H1 (cell line): ENCODE data around the gene HJURP. TPM values are rescaled to one million over a fixed set of nuclear protein-coding genes. Genes with fewer than 3 reads are reported as not detected.

Experiments used
- CTCF ChIA-PET: fragments of 300-600 bp; sonication (Branson Sonifier 250); formaldehyde crosslinking; loops from one replicate; lab custom pipeline; 2021; ENCODE audit not compliant: partially characterized antibody; lab: Charles Lee
- POLR2A ChIA-PET: fragments of 300-600 bp; sonication (Branson Sonifier 250); formaldehyde crosslinking; loops from one replicate; lab custom pipeline; 2021; ENCODE audit warnings: inconsistent platforms; ENCODE audit not compliant: partially characterized antibody; lab: Charles Lee
- DNase-seq, 2 experiments: peaks; one replicate each; pipeline versions ENCODE4 v3.0.0 to v3.0.0-alpha.2; 2010 to 2022; ENCODE audit warnings: low spot score in 2 of 2, low read depth in 1 of 2, mixed read lengths in 1 of 2
- FAIRE-seq: peaks from 2 replicates; lab custom pipeline; 2011; peaks lifted over from hg19 to GRCh38; lab: Jason Lieb, UNC
- H2AFZ ChIP-seq: 2 replicates; pipeline ENCODE4 v1.8.1; 2012; ENCODE audit warnings: low read length, inconsistent platforms
- H2AK5ac ChIP-seq: 2 replicates; pipeline ENCODE4 v1.6.1; 2013; ENCODE audit warnings: low read depth, low read length
- H2BK120ac ChIP-seq: replicated peaks from 2 replicates; pipeline ENCODE3; 2013; ENCODE audit warnings: low read depth, low read length, inconsistent platforms
- H2BK12ac ChIP-seq: 2 replicates; pipeline ENCODE4 v1.6.1; 2013; ENCODE audit warnings: low read depth, low read length
- H2BK15ac ChIP-seq: 2 replicates; pipeline ENCODE4 v1.6.1; 2013; ENCODE audit warnings: low read length
- H2BK20ac ChIP-seq: 2 replicates; pipeline ENCODE4 v1.6.1; 2013; ENCODE audit warnings: low read length
- H2BK5ac ChIP-seq: 2 replicates; pipeline ENCODE4 v1.6.1; 2013; ENCODE audit warnings: low read depth, low read length
- H3K14ac ChIP-seq: 2 replicates; pipeline ENCODE4 v1.6.1; 2013; ENCODE audit warnings: inconsistent platforms; ENCODE audit not compliant: insufficient read length
- H3K18ac ChIP-seq: 2 replicates; pipeline ENCODE4 v1.6.1; 2013; ENCODE audit warnings: low read length; ENCODE audit errors: extremely low read depth
- H3K23ac ChIP-seq: 2 replicates; pipeline ENCODE4 v1.6.1; 2013; ENCODE audit warnings: inconsistent platforms; ENCODE audit not compliant: insufficient read length
- H3K23me2 ChIP-seq: 2 replicates; pipeline ENCODE4 v1.6.1; 2013; ENCODE audit warnings: low read depth, low read length
- H3K27ac ChIP-seq: 2 replicates; pipeline ENCODE4 v1.6.1; 2011; ENCODE audit warnings: low read depth, low read length, inconsistent platforms
- H3K27me3 ChIP-seq, 4 experiments: replicated peaks in 1 of 4; 1 replicate in 1 of 4; 2 replicates in 3 of 4; pipeline versions ENCODE4 v1.6.1 to v1.8.1; 2011 to 2013; ENCODE audit warnings: low read length in 3 of 4, mild to moderate bottlenecking in 3 of 4, inconsistent platforms in 2 of 4, mixed read lengths in 2 of 4, moderate library complexity in 1 of 4; ENCODE audit not compliant: control insufficient read depth in 3 of 4, insufficient read depth in 3 of 4; ENCODE audit errors: extremely low read depth in 1 of 4
- H3K36me3 ChIP-seq, 4 experiments: 2 replicates each; pipeline versions ENCODE4 v1.6.1 to v1.8.1; 2011 to 2013; ENCODE audit warnings: mild to moderate bottlenecking in 4 of 4, low read length in 3 of 4, moderate library complexity in 2 of 4, control low read depth in 1 of 4, inconsistent platforms in 1 of 4; ENCODE audit not compliant: insufficient read depth in 4 of 4, control insufficient read depth in 2 of 4
- H3K4ac ChIP-seq: replicated peaks from 2 replicates; pipeline ENCODE3; 2013; ENCODE audit warnings: low read length, low read depth, mixed read lengths, inconsistent platforms; ENCODE audit not compliant: insufficient read length
- H3K4me1 ChIP-seq, 4 experiments: replicated peaks in 1 of 4; 1 replicate in 1 of 4; 2 replicates in 3 of 4; pipeline versions ENCODE4 v1.6.1 to v1.8.1; 2011 to 2013; ENCODE audit warnings: low read length in 3 of 4, inconsistent platforms in 2 of 4, mixed read lengths in 1 of 4; ENCODE audit not compliant: insufficient read depth in 4 of 4, control insufficient read depth in 3 of 4
- H3K4me2 ChIP-seq, 2 experiments: 2 replicates each; pipeline versions ENCODE4 v1.6.1 to v1.8.1; 2011 to 2013; ENCODE audit warnings: low read depth in 2 of 2, low read length in 2 of 2, control low read depth in 1 of 2, inconsistent platforms in 1 of 2, mild to moderate bottlenecking in 1 of 2; ENCODE audit not compliant: insufficient read depth in 1 of 2
- H3K4me3 ChIP-seq, 4 experiments: fragments of 200-600, 300-600 bp in 1 of 4; sonication (generic), shearing (Covaris generic), sonication (Bioruptor Twin) in 1 of 4; 2 replicates each; pipeline versions ENCODE4 v1.5.1 to v1.8.1; 2011 to 2016; ENCODE audit warnings: low read length in 4 of 4, low read depth in 3 of 4, control low read depth in 2 of 4, inconsistent platforms in 2 of 4, mild to moderate bottlenecking in 2 of 4, mixed read lengths in 1 of 4, moderate library complexity in 1 of 4; ENCODE audit not compliant: insufficient read depth in 2 of 4; ENCODE audit errors: extremely low read depth in 1 of 4
- H3K56ac ChIP-seq: replicated peaks from 2 replicates; pipeline ENCODE3; 2013; ENCODE audit warnings: low read depth, mild to moderate bottlenecking, mixed read lengths, low read length, inconsistent platforms; ENCODE audit not compliant: insufficient read length
- H3K79me1 ChIP-seq: 2 replicates; pipeline ENCODE4 v1.6.1; 2013; ENCODE audit warnings: low read depth, low read length, control low read depth
- H3K79me2 ChIP-seq, 2 experiments: 2 replicates each; pipeline versions ENCODE4 v1.6.1 to v1.8.1; 2012 to 2013; ENCODE audit warnings: low read length in 2 of 2, mild to moderate bottlenecking in 2 of 2, inconsistent platforms in 1 of 2; ENCODE audit not compliant: insufficient read depth in 2 of 2, control insufficient read depth in 1 of 2
- H3K9ac ChIP-seq, 4 experiments: replicated peaks in 1 of 4; 1 replicate in 1 of 4; 2 replicates in 3 of 4; pipeline versions ENCODE4 v1.6.1 to v1.8.1; 2011 to 2013; ENCODE audit warnings: low read depth in 3 of 4, low read length in 3 of 4, control low read depth in 2 of 4, mild to moderate bottlenecking in 2 of 4, moderate library complexity in 2 of 4, inconsistent platforms in 1 of 4; ENCODE audit errors: extremely low read depth in 1 of 4
- H3K9me3 ChIP-seq, 2 experiments: 2 replicates each; pipeline versions ENCODE4 v1.6.1 to v1.8.1; 2012 to 2013; ENCODE audit warnings: mild to moderate bottlenecking in 2 of 2, moderate library complexity in 2 of 2, control low read depth in 1 of 2, inconsistent platforms in 1 of 2, low read depth in 1 of 2, low read length in 1 of 2, mixed read lengths in 1 of 2; ENCODE audit not compliant: insufficient read depth in 2 of 2
- H4K20me1 ChIP-seq, 2 experiments: replicated peaks in 1 of 2; 2 replicates each; pipeline versions ENCODE3 to v1.8.1; 2011 to 2013; ENCODE audit warnings: inconsistent platforms in 2 of 2, low read length in 2 of 2, mild to moderate bottlenecking in 1 of 2; ENCODE audit not compliant: insufficient read depth in 2 of 2, control insufficient read depth in 1 of 2
- H4K5ac ChIP-seq: 2 replicates; pipeline ENCODE4 v1.6.1; 2013; ENCODE audit warnings: low read length, low read depth, mixed read lengths, inconsistent platforms; ENCODE audit not compliant: insufficient read length
- H4K8ac ChIP-seq: 2 replicates; pipeline ENCODE4 v1.8.0; 2013; ENCODE audit warnings: mild to moderate bottlenecking, moderate library complexity, low read length, inconsistent platforms; ENCODE audit not compliant: insufficient read depth; ENCODE audit errors: extremely low read depth
- H4K91ac ChIP-seq: replicated peaks from 2 replicates; pipeline ENCODE3; 2013; ENCODE audit warnings: low read length, mixed read lengths, inconsistent platforms; ENCODE audit not compliant: insufficient read length
- WGBS, 2 experiments: shearing (Covaris generic) in 1 of 2; methylation state at CpG; one replicate each; pipeline versions ENCODE4 v1.1.6 to v1.1.7; 2013 to 2015; ENCODE audit warnings: low lambda C conversion rate in 2 of 2, mixed read lengths in 2 of 2, inconsistent platforms in 1 of 2, low coverage in 1 of 2, missing lambda C conversion rate in 1 of 2; ENCODE audit not compliant: insufficient replicate concordance in 2 of 2, insufficient coverage in 1 of 2, insufficient read length in 1 of 2; ENCODE audit errors: extremely low coverage in 1 of 2, missing lambda C conversion rate in 1 of 2; 5-methylcytosine and 5-hydroxymethylcytosine counted together
- polyA plus RNA-seq, 7 experiments: library from polyadenylated mRNA; depleted of rRNA in 3 of 7; stranded (reverse) in 5 of 7; unstranded in 2 of 7; fragments of >200 nt in 5 of 7; fragments of 200-250 nt in 2 of 7; gene quantifications; 1 replicate in 5 of 7; 2 replicates in 1 of 7; 4 replicates in 1 of 7; pipeline versions ENCODE4 v1.2.1 to v1.2.3, GENCODE V29; 2011 to 2013; ENCODE audit warnings: missing spikeins in 2 of 7, mixed read lengths in 2 of 7
- total RNA-seq: library from RNA; stranded (reverse); fragmentation: NEBNext Ultra II Directional; extraction: Animal tissue kit (Norgen Biotek cat#: 25700); gene quantifications from 2 replicates; pipeline ENCODE4 v1.2.1, GENCODE V29; 2021

Gene HJURP
- total and polyA plus RNA-seq, 2 of the 8 experiments (the other 6 are each of a cell fraction or from before 2014, with no cell fraction given), result 49.3 to 60.5 TPM

DNA sequence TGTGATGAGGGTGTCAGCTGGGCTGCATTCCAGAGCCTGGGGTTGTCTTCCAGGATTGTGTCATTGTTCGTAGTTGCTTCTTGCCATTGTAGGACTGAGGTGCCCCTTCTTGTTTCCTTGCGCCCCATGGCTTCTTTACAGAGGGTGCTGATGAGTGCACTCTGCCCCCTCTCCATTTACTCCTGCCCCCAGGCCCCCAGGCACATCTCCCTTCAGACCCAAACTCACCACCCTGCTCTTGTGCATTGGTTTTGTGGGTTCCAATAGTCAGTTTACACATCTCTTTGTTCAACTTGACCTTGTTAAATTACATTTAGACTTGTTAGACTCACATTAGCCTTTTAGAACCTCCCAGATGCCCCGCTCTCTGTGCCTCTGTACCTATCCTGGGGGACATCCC lies 33.1 kb downstream of the HJURP start:
- Histone ChIP-seq H4K91ac (no peak overlapping the region), H3K4me2 (no peak overlapping the region), H3K14ac (no peak overlapping the region), H3K9ac (no peak overlapping the region), H4K8ac (no peak overlapping the region), H3K56ac (no peak overlapping the region), H2BK5ac (no peak overlapping the region), H3K36me3 (no peaks in the 10 kb centered on the region), H2BK12ac (no peak overlapping the region), H2AK5ac (no peak overlapping the region), H3K4me3 (no peak overlapping the region), H3K23ac (no peak overlapping the region), H3K4me1 (no peaks in the 10 kb centered on the region), H2BK20ac (no peak overlapping the region), H4K5ac (no peak overlapping the region), H2BK120ac (no peak overlapping the region), H3K27ac (no peak overlapping the region), H4K20me1 (no peaks in the 10 kb centered on the region), H3K79me1 (no peaks in the 10 kb centered on the region), H3K79me2 (no peaks in the 10 kb centered on the region), H3K9me3 (no peaks in the 10 kb centered on the region), H3K23me2 (no peaks in the 10 kb centered on the region), H3K18ac (no peak overlapping the region), H2BK15ac (no peak overlapping the region), H3K4ac (no peak overlapping the region), H2AFZ (no peak overlapping the region), H3K27me3 (no peaks in the 10 kb centered on the region)
- DNase-seq, result no peak
- WGBS, 2 experiments, result 80% methylated on average over 3 of the region's 3 CpGs; no CpG with 5 or more reads in 1 of the 2 experiments
- ChIA-PET POLR2A (no interaction called here), CTCF (interaction anchor here (0.7 to 2.0 kb wide), 5 partner anchors 11 to 518 kb away, joined by 3 to 6 read pairs (median 3); no protein-coding TSS in a partner anchor)
- FAIRE-seq, result no peak
